D721Med (cell line): Measurements from ENCODE around the gene SYNRG.
"Not testable (repeated sequence)": the region's sequence is repeated elsewhere in the genome, so short reads cannot be mapped to it uniquely, and the experiment has no call there.

Experiments used
- DNase-seq: peaks from one replicate; pipeline ENCODE4 v3.0.0; 2011; ENCODE audit warnings: low spot score; ENCODE audit not compliant: insufficient read length
- FAIRE-seq: peaks from 2 replicates; lab custom pipeline; 2011; peaks lifted over from hg19 to GRCh38; lab: Jason Lieb, UNC
- CTCF ChIP-seq: IDR thresholded peaks from 2 replicates; pipeline ENCODE4 v1.5.1; 2012; ENCODE audit warnings: mild to moderate bottlenecking, control low read depth; ENCODE audit not compliant: insufficient read depth; ENCODE audit errors: missing control alignments

SYNRG gene

GRCh38 chr17:37520174-37520573 lies 89.0 kb downstream of the SYNRG start:
- no peak for TF ChIP-seq CTCF
- FAIRE-seq (no peak), DNase-seq (no peak)

- no peak for TF ChIP-seq CTCF
- FAIRE-seq, result no peak
- DNase-seq, result no peak
Observed at GRCh38 chr17:37519251-37519985, 89.8 kb downstream of the SYNRG start.

GRCh38 chr17:37518826-37519225 lies 90.4 kb downstream of the SYNRG start:
- TF ChIP-seq CTCF, result peak; percentile 18
- FAIRE-seq (no peak), DNase-seq (no peak)

GRCh38 chr17:37517881-37518280 lies 91.3 kb downstream of the SYNRG start:
- DNase-seq (no peak), FAIRE-seq (no peak)
- TF ChIP-seq CTCF, result no peak

GRCh38 chr17:37516127-37516571 lies 93.1 kb downstream of the SYNRG start:
- DNase-seq (no peak), FAIRE-seq (no peak)
- no peak for TF ChIP-seq CTCF

- TF ChIP-seq CTCF, result no peak
- FAIRE-seq (no peak), DNase-seq (no peak)
Observed at GRCh38 chr17:37513711-37514110, 95.5 kb downstream of the SYNRG start.

DNA sequence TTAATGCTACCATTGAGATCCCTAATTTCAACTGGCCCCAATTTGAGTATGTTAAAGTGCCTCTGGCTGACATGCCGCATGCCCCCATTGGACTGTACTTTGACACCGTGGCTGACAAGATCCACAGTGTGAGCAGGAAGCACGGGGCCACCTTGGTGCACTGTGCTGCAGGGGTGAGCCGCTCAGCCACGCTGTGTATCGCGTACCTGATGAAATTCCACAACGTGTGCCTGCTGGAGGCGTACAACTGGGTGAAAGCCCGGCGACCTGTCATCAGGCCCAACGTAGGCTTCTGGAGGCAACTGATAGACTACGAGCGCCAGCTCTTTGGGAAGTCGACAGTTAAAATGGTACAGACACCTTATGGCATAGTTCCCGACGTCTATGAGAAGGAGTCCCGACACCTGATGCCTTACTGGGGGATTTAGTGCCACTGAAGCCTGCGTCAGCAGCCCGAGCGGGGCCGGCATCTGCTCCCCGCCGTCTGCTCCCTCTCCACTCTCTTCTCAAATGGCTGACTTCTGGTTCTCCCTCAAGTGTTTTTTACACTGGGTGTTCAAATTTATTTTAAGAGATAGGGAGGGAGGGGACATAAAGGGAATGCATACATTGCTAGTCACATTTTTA lies 96.7 kb downstream of the SYNRG start:
- FAIRE-seq (no peak), DNase-seq (no peak)
- TF ChIP-seq CTCF, result no peak

GRCh38 chr17:37511642-37512041 lies 97.6 kb downstream of the SYNRG start:
- not testable (repeated sequence) for FAIRE-seq, DNase-seq
